Uterus (tissue), 2 donors: ENCODE results near the gene BMP5.
"Not testable (repeated sequence)": the region's sequence is repeated elsewhere in the genome, so short reads cannot be mapped to it uniquely, and the experiment has no call there.

Source experiments
- CTCF ChIP-seq, 4 experiments: fragments of 200-600 bp in 2 of 4; fragments of 450-650 bp in 2 of 4; sonication (generic) in 2 of 4; IDR thresholded peaks; one replicate each; pipeline ENCODE4 v1.5.1; 2016 to 2019; ENCODE audit warnings: antibody characterized with exemption in 4 of 4, mild to moderate bottlenecking in 2 of 4, moderate library complexity in 1 of 4
- POLR2A ChIP-seq, 2 donors: fragments of 450-650 bp; IDR thresholded peaks; one replicate each; pipeline ENCODE4 v1.6.1; 2016; ENCODE audit warnings: antibody characterized with exemption in 2 of 2, mild to moderate bottlenecking in 1 of 2, moderate library complexity in 1 of 2

GRCh38 chr6:55910466-55910865 is 35.1 kb upstream of the BMP5 start:
- TF ChIP-seq CTCF, POLR2A (IDR thresholded peaks at IDR 0.05): not testable (repeated sequence)
